Naive thymus-derived CD4-positive, alpha-beta T cell (primary cell): Measurements from ENCODE around the gene TMEM138. TPM values are rescaled to one million over a fixed set of nuclear protein-coding genes. Genes with fewer than 3 reads are reported as not detected.

ENCODE experiments used
- ATAC-seq: fragments of 150-1000 bp; cut with Tn5 transposase; 2 replicates; pipeline ENCODE4 v1.10.0; 2021; ENCODE audit warnings: mild to moderate bottlenecking, moderate library complexity
- CTCF ChIA-PET: fragments of 350-600 bp; sonication (Branson Sonifier 250); formaldehyde crosslinking; loops from one replicate; lab custom pipeline; 2021; ENCODE audit warnings: antibody characterized with exemption; lab: Charles Lee
- POLR2A ChIA-PET: fragments of 350-600 bp; sonication (Branson Sonifier 250); formaldehyde crosslinking; loops from one replicate; lab custom pipeline; 2021; ENCODE audit warnings: antibody characterized with exemption, inconsistent platforms; lab: Charles Lee
- DNase-seq, 9 donors: peaks; one replicate each; pipeline versions ENCODE4 v3.0.0 to v3.0.0-alpha.2; 2020 to 2022; ENCODE audit warnings: mixed read lengths in 1 of 9
- H3K27ac ChIP-seq: one replicate; pipeline ENCODE4 v1.7.0; 2013; ENCODE audit warnings: mild to moderate bottlenecking, low read depth, low read length, moderate library complexity
- H3K27me3 ChIP-seq, 2 donors: one replicate each; pipeline ENCODE4 v1.7.0; 2013; ENCODE audit warnings: low read length in 2 of 2, mild to moderate bottlenecking in 2 of 2, moderate library complexity in 2 of 2; ENCODE audit not compliant: control insufficient read depth in 2 of 2, insufficient read depth in 2 of 2
- H3K36me3 ChIP-seq, 3 experiments: 1 replicate in 2 of 3; 2 replicates in 1 of 3; pipeline ENCODE4 v1.7.0; 2013; ENCODE audit warnings: low read length in 3 of 3, mild to moderate bottlenecking in 3 of 3, moderate library complexity in 1 of 3; ENCODE audit not compliant: insufficient read depth in 3 of 3, control insufficient read depth in 2 of 3
- H3K4me1 ChIP-seq, 2 donors: one replicate each; pipeline ENCODE4 v1.7.0; 2013; ENCODE audit warnings: low read length in 2 of 2, mild to moderate bottlenecking in 2 of 2, moderate library complexity in 1 of 2; ENCODE audit not compliant: control insufficient read depth in 2 of 2, insufficient read depth in 2 of 2
- H3K4me3 ChIP-seq: 2 replicates; pipeline ENCODE4 v1.7.0; 2013; ENCODE audit warnings: mild to moderate bottlenecking, low read length
- H3K9me3 ChIP-seq, 3 experiments: 1 replicate in 2 of 3; 2 replicates in 1 of 3; pipeline ENCODE4 v1.7.0; 2013; ENCODE audit warnings: low read length in 3 of 3; ENCODE audit not compliant: control insufficient read depth in 2 of 3
- H3K27ac Mint-ChIP-seq, 9 donors: one replicate each; pipeline ENCODE4 v1.8.0; 2020 to 2022; ENCODE audit warnings: mixed read lengths in 9 of 9, mild to moderate bottlenecking in 8 of 9, moderate library complexity in 5 of 9, inconsistent platforms in 2 of 9
- H3K27me3 Mint-ChIP-seq, 5 donors: one replicate each; pipeline ENCODE4 v1.8.0; 2021 to 2022; ENCODE audit warnings: mixed read lengths in 5 of 5, mild to moderate bottlenecking in 1 of 5
- H3K36me3 Mint-ChIP-seq, 5 donors: one replicate each; pipeline ENCODE4 v1.8.0; 2020 to 2022; ENCODE audit warnings: mixed read lengths in 5 of 5, mild to moderate bottlenecking in 3 of 5, inconsistent platforms in 1 of 5
- H3K4me1 Mint-ChIP-seq, 7 donors: one replicate each; pipeline ENCODE4 v1.8.0; 2020 to 2022; ENCODE audit warnings: mixed read lengths in 7 of 7, mild to moderate bottlenecking in 3 of 7, inconsistent platforms in 1 of 7
- H3K4me3 Mint-ChIP-seq, 10 donors: one replicate each; pipeline ENCODE4 v1.8.0; 2020 to 2022; ENCODE audit warnings: mild to moderate bottlenecking in 10 of 10, mixed read lengths in 10 of 10, moderate library complexity in 6 of 10, inconsistent platforms in 2 of 10
- H3K9me3 Mint-ChIP-seq, 11 donors: one replicate each; pipeline ENCODE4 v1.8.0; 2020 to 2022; ENCODE audit warnings: mixed read lengths in 11 of 11, mild to moderate bottlenecking in 4 of 11, inconsistent platforms in 1 of 11, moderate library complexity in 1 of 11
- intact Hi-C, 2 donors: fragments of 100-400 bp; cut with micrococcal nuclease; formaldehyde crosslinking; loops; one replicate each; pipeline ENCODE4 v1.15.1; 2023
- polyA plus RNA-seq, 2 donors: library from polyadenylated mRNA; unstranded; fragments of 300-500 nt; fragmentation: Illumina TruSeq; gene quantifications; one replicate each; pipeline ENCODE4 v1.2.3, GENCODE V29; 2021
- total RNA-seq, 6 experiments: library from RNA in 5 of 6; stranded (reverse) in 5 of 6; gene quantifications; 1 replicate in 5 of 6; 2 replicates in 1 of 6; pipeline ENCODE4 v1.2.3 and lab custom pipeline; 2021 to 2026

The TMEM138 gene
- total and polyA plus RNA-seq, 7 experiments from 2014 or later: 42.9 to 65.1 (median 55.6) TPM

DNA sequence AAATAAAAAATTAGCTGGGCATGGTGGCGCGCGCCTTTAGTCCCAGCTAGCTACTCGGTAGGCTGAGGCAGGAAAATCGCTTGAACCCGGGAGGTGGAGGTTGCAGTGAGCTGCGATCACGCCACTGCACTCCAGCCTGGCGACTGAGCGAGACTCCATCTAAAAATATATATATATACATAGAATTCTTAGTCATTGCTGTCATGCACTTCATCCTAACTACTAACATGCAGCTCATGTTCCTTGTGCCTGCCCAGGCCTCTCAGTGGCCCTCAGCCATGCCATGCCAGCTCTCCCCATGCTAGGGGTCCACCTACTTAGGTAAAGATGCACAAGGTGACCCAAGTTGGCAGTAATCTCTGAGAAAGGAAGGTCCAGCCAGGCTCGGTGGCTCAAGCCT, 3.6 kb upstream of the TMEM138 start:
- Mint-ChIP-seq H3K4me3 (no peak overlapping the region), H3K27me3 (no peaks in the 10 kb centered on the region), H3K36me3 (peaks cover under 1 to 8% (median 5%) of the 10 kb centered on the region in 5 donors), H3K4me1 (peaks cover 28 to 54% (median 37%) of the 10 kb centered on the region in 7 donors), H3K27ac (peak overlapping the region in 1 of 9 donors; percentile 40), H3K9me3 (no peaks in the 10 kb centered on the region)
- Histone ChIP-seq H3K36me3 (peaks cover 0 to 11% (median 1%) of the 10 kb centered on the region in 3 experiments), H3K27me3 (no peaks in the 10 kb centered on the region), H3K27ac (no peak overlapping the region), H3K4me3 (no peak overlapping the region), H3K9me3 (no peaks in the 10 kb centered on the region), H3K4me1 (peaks cover 14 to 19% of the 10 kb centered on the region in 2 donors)
- ATAC-seq: no peak
- ChIA-PET CTCF (interaction anchor here (2.7 kb wide), 1 partner anchor 22 kb away, joined by 10 read pairs; no protein-coding TSS in a partner anchor), POLR2A (interaction anchor here (1.1 kb wide), 1 partner anchor 22 kb away, joined by 3 read pairs; no protein-coding TSS in a partner anchor)
- DNase-seq: no peak
- intact Hi-C loops: no loop called here

DNA sequence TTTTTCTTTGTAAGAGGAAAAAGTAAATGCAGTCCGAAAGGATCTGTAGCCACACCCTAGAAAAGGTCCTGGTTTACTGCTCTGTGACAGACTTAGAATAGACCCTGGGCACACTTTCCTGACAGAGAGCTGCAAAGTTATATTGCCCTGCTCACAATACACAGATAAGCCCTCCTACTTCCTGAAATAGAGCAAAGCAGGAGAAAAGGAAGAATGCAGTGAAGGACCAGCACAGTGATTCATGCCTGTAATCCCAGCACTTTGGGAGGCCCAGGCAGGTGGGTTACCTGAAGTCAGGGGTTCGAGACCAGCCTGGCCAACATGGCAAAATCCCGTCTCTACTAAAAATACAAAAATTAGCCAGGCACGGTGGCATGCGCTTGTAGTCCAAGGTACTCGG, 2.7 kb upstream of the TMEM138 start:
- ChIA-PET POLR2A (interaction anchor here (1.0 to 4.9 kb wide), 2 partner anchors 12 to 25 kb away, joined by 8 to 82 read pairs; partner anchors contain the start of genes DDB1 and TKFC), CTCF (interaction anchor here (0.6 to 1.3 kb wide), 2 partner anchors 26 to 42 kb away, joined by 3 to 5 read pairs; no protein-coding TSS in a partner anchor)
- Mint-ChIP-seq H3K36me3 (peaks cover 0 to 7% (median 5%) of the 10 kb centered on the region in 5 donors), H3K9me3 (no peaks in the 10 kb centered on the region), H3K4me1 (peaks cover 30 to 59% (median 40%) of the 10 kb centered on the region in 7 donors), H3K4me3 (peak overlapping the region in 5 of 10 donors; percentile 16 to 99 (median 36)), H3K27ac (peak overlapping the region in 7 of 9 donors; percentile 31 to 83 (median 41)), H3K27me3 (no peaks in the 10 kb centered on the region)
- Histone ChIP-seq H3K4me1 (peaks cover 14 to 19% of the 10 kb centered on the region in 2 donors), H3K27ac (no peak overlapping the region), H3K4me3 (no peak overlapping the region), H3K27me3 (no peaks in the 10 kb centered on the region), H3K36me3 (peaks cover 0 to 13% (median 0%) of the 10 kb centered on the region in 3 experiments), H3K9me3 (no peaks in the 10 kb centered on the region)
- no peak for DNase-seq
- intact Hi-C loops: no loop called here
- ATAC-seq: no peak

GRCh38 chr11:61361237-61361740, 885 bp upstream of the TMEM138 start:
- Mint-ChIP-seq H3K27me3 (no peaks in the 10 kb centered on the region), H3K9me3 (no peaks in the 10 kb centered on the region), H3K27ac (peak overlapping the region; percentile 97 to 100 (median 99)), H3K4me3 (peak overlapping the region; percentile 94 to 99 (median 98)), H3K4me1 (peaks cover 30 to 55% (median 40%) of the 10 kb centered on the region in 7 donors), H3K36me3 (peaks cover 0 to 6% (median 0%) of the 10 kb centered on the region in 5 donors)
- Histone ChIP-seq H3K27ac (peak overlapping the region; percentile 95), H3K36me3 (peaks cover 0 to 26% (median 7%) of the 10 kb centered on the region in 3 experiments), H3K9me3 (no peaks in the 10 kb centered on the region), H3K4me3 (peak overlapping the region; percentile 97), H3K4me1 (peaks cover 14 to 19% of the 10 kb centered on the region in 2 donors), H3K27me3 (no peaks in the 10 kb centered on the region)
- ATAC-seq (no peak), DNase-seq (no peak)
- CTCF ChIA-PET: interaction anchor here (0.6 to 4.6 kb wide), 5 partner anchors 24 to 1022 kb away, joined by 3 to 44 read pairs (median 8); partner anchors contain the start of genes DDB1, TKFC and TMEM216
- intact Hi-C loops: loop anchor here (1.0 to 10.0 kb wide), 8 partner anchors 24 to 1744 kb away; partner anchors contain the start of genes CCDC86 (in 1 of the 2), OSBP (in 1 of the 2), SDHAF2 (in 1 of the 2) and TMEM109 (in 1 of the 2)
- POLR2A ChIA-PET: interaction anchor here (0.6 to 4.9 kb wide), 15 partner anchors 11 to 718 kb away, joined by 3 to 82 read pairs (median 5); partner anchors contain the start of genes DDB1, FTH1, SDHAF2 and TKFC

DNA sequence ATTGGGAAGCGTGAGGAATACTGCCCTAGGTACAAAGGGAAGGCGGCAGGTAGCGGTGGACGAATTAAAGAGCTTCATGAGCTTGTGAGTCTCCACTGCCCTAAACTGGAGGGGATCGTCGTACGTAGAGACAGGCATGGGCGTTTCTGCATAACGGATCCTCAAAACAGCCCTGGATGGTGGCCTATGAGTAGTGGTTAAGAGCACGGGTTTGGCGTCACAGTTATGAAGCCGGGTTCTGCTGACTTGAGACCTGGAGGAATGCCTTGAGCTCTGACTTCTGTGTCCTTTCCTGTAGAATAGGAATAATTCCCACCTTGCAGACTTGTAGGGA, 335 bp downstream of the TMEM138 start:
- Mint-ChIP-seq H3K4me1 (peaks cover 29 to 50% (median 38%) of the 10 kb centered on the region in 7 donors), H3K27ac (peak overlapping the region; percentile 97 to 100 (median 99)), H3K4me3 (peak overlapping the region; percentile 94 to 99 (median 98)), H3K9me3 (no peaks in the 10 kb centered on the region), H3K36me3 (peaks cover 0 to 10% (median 0%) of the 10 kb centered on the region in 5 donors), H3K27me3 (no peaks in the 10 kb centered on the region)
- Histone ChIP-seq H3K27me3 (no peaks in the 10 kb centered on the region), H3K4me3 (peak overlapping the region; percentile 97), H3K27ac (peak overlapping the region; percentile 95), H3K9me3 (no peaks in the 10 kb centered on the region), H3K36me3 (peaks cover 8 to 39% (median 12%) of the 10 kb centered on the region in 3 experiments), H3K4me1 (peaks cover 14 to 19% of the 10 kb centered on the region in 2 donors)
- ChIA-PET CTCF (interaction anchor here (0.6 to 4.6 kb wide), 6 partner anchors 19 to 1401 kb away, joined by 3 to 44 read pairs (median 7); partner anchors contain the start of genes DDB1, TKFC and TMEM216), POLR2A (interaction anchor here (0.9 to 4.9 kb wide), 14 partner anchors 10 to 605 kb away, joined by 3 to 82 read pairs (median 6); partner anchors contain the start of genes CPSF7, DDB1, FTH1 and SDHAF2)
- ATAC-seq (peak; percentile 49), DNase-seq (peak in 7 of 9 donors; percentile 50 to 73 (median 62))
- intact Hi-C loops: loop anchor here (1.0 to 10.0 kb wide), 8 partner anchors 23 to 1745 kb away; partner anchors contain the start of genes DDB1 (in 2 of the 2), TKFC (in 2 of the 2), CCDC86 (in 1 of the 2) and OSBP (in 1 of the 2)

DNA sequence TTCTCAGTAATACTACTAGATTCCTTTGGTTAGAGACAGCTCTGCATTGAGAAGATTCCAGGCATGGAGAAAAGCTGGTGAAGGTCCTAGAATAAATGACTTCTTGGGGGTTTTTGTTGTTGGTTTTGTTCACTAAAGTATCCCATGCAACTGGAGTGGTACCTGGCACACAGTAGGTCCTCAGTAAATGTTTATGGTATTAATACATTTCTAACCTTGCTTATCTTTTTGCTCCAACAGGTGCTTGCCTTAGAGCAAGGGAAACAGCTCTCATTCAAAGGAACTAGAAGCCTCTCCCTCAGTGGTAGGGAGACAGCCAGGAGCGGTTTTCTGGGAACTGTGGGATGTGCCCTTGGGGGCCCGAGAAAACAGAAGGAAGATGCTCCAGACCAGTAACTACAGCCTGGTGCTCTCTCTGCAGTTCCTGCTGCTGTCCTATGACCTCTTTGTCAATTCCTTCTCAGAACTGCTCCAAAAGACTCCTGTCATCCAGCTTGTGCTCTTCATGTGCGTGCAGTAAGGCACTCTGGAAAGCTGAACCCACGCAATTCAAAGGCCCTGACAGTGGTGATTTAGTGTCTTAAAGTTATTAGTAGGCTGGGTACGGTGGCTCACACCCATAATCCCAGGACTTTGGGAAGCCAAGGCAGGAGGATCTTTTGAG, 2.0 kb downstream of the TMEM138 start:
- Mint-ChIP-seq H3K4me3 (peak overlapping the region in 8 of 10 donors; percentile 94 to 99 (median 98)), H3K4me1 (peaks cover 24 to 44% (median 36%) of the 10 kb centered on the region in 7 donors), H3K27me3 (no peaks in the 10 kb centered on the region), H3K27ac (peak overlapping the region in 6 of 9 donors; percentile 16 to 100 (median 87)), H3K9me3 (no peaks in the 10 kb centered on the region), H3K36me3 (peaks cover 0 to 19% (median 8%) of the 10 kb centered on the region in 5 donors)
- POLR2A ChIA-PET: interaction anchor here (1.0 to 4.9 kb wide), 4 partner anchors 21 to 67 kb away, joined by 3 to 82 read pairs (median 21); partner anchors contain the start of genes DDB1, TKFC and TMEM216
- no peaks in the 10 kb centered on the region for H3K27me3 ChIP-seq
- H3K9me3 ChIP-seq: no peaks in the 10 kb centered on the region
- peak overlapping the region; percentile 39 for H3K27ac ChIP-seq
- intact Hi-C loops: loop anchor here in 1 of 2 donors (5.0 to 10.0 kb wide), 3 partner anchors 449 to 1747 kb away; partner anchors contain the start of genes CCDC86, OSBP and TMEM109
- CTCF ChIA-PET: interaction anchor here (0.7 to 4.6 kb wide), 2 partner anchors 29 to 115 kb away, joined by 3 to 44 read pairs; partner anchors contain the start of genes DDB1 and TKFC
- H3K4me1 ChIP-seq: peaks cover 14 to 19% of the 10 kb centered on the region in 2 donors
- H3K4me3 ChIP-seq: no peak overlapping the region
- H3K36me3 ChIP-seq: peaks cover 10 to 54% (median 18%) of the 10 kb centered on the region in 3 experiments
- ATAC-seq: no peak
- no peak for DNase-seq
